NB4 (cell line): ENCODE measurements around the gene GPR142.

ENCODE experiments used
- CTCF ChIP-seq: IDR thresholded peaks from one replicate; pipeline ENCODE4 v1.5.1; 2012; ENCODE audit warnings: low read depth, low read length
- MYC ChIP-seq: IDR thresholded peaks from 2 replicates; pipeline ENCODE4 v1.6.1; 2011; ENCODE audit warnings: low read depth, low read length
- POLR2A ChIP-seq: IDR thresholded peaks from 2 replicates; pipeline ENCODE4 v1.6.1; 2011; ENCODE audit warnings: mild to moderate bottlenecking; ENCODE audit not compliant: insufficient read length; ENCODE audit errors: extremely low read depth
- TF ChIP-seq, protein P1 (sequence below): IDR thresholded peaks from 2 replicates; pipeline ENCODE4 v1.6.1; 2011; ENCODE audit warnings: low read depth, low read length

GRCh38 chr17:74408262-74408661, 41.0 kb downstream of the GPR142 start:
- TF ChIP-seq, protein P1, sequence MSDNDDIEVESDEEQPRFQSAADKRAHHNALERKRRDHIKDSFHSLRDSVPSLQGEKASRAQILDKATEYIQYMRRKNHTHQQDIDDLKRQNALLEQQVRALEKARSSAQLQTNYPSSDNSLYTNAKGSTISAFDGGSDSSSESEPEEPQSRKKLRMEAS: peak; percentile 75
- TF ChIP-seq MYC: 0 out of 2 replicates have a peak, but pooled peaks have one; percentile 20
- peak; percentile 20 for TF ChIP-seq CTCF
- no peak for TF ChIP-seq POLR2A
